HuH-7 (cell line): ENCODE data around the gene BCAN.

Source experiments
- DNase-seq: peaks from one replicate; pipeline ENCODE4 v3.0.0; 2011; ENCODE audit warnings: low spot score

The BCAN gene

DNA sequence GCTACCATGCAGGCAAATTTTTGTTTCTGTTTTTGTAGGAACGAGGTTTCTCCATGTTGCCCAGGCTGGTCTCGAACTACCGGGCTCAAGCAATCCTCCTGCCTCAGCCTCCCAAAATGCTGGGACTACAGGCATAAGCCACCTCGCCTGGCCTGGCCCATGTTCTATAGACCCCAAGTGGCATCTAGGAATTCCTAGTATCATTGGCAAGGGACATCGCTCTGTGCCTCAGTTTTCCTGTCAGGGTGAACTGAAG is 20.8 kb downstream of the BCAN start:
- no peak for DNase-seq

- DNase-seq: no peak
Observed at GRCh38 chr1:156663178-156663577, 21.3 kb downstream of the BCAN start.

GRCh38 chr1:156664046-156664766 is 22.3 kb downstream of the BCAN start:
- DNase-seq: no peak

- DNase-seq: peak; percentile 69
Observed at GRCh38 chr1:156664767-156665411, 23.0 kb downstream of the BCAN start.

DNA sequence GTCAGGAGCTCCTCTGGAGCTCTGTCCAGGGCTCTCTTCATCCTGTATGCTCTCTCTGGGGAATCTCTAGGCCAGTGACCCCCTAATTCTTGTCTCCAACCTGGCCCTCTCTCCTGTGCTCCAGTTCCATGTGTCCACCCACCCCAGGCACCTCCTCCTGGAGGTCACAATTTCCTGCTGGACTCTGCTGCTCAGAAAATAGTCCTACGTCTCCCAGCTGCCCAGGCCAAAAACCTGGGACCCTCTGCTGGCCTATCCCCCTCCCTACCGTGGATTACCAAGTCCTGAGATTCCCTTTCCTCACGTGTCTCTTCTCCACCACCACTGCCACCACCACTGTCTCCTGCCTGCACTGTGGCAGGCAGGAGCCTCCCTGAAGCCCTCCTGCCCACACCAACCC is 23.6 kb downstream of the BCAN start:
- DNase-seq: no peak

DNA sequence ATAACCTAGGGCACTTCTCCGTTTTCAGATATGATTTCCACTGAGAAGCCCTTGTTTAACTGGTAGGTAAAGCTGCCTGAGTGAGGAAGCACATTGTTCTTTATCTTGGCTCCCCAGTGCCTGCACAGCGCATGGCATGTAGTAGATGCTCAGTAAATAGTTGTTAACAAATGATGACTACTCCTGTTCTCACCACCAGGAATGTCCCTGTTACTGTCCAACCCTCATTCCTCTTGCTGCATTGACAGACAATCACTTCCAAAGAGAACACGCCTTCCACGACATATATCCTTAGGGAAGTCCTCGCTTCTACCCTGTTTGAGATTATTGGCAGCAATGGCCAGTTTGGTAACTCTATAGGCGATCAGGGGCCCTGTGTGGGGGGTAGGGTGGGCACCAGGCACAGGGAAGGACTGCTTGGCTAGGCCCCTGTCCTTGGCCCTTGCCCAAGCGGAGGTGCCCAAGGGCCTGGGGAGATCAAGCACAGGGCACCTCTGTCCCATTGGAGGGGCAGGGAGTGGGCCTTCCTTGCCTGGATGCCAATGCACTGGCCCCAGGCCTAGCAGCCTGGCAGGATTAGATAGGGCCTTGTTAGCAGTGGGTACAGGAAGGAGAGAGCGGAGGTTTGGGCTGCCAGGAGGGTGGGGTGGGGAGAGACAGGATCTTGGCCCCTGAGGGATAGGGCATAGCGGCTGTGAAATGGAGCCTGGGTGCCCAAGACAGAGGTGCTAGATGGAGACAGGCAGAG is 25.1 kb downstream of the BCAN start:
- no peak for DNase-seq

- DNase-seq: no peak
Observed at GRCh38 chr1:156667610-156667967, 25.7 kb downstream of the BCAN start.

DNA sequence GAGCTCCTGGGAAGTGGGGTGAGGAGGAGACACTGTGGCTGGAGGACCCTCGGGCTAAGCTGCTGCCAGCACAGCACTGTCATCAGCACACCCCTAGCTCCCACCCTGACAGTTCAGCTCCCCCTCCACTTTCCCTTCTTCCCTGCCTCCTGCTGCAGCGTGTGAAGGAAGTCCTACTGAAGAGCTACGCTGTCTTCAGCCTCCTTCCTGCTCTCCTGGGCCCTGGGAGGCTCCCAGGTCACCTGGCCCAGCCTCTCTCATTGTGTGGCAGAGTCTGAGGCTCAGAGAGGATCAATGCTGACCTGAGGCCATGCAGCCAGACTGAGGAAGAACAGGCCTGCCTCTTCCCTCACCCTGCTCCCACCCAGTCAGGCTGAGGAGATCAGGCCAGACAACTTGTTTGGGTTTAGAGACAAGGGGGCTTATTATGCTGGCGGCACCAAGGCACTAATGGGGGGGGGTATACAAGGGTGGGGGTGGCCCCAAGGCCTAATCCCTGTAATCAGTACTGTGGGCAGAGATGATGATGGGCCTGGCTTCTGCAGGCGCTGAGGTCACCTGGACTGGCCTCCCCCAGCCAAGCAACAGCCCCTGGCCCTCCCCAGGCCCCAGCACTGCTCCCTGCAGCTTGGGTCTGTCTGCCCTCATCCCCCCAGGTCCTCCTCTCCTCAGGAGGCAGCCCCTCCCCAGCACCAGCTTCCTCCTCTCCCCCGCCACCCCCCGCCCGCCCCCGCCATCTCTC is 26.2 kb downstream of the BCAN start:
- no peak for DNase-seq

DNA sequence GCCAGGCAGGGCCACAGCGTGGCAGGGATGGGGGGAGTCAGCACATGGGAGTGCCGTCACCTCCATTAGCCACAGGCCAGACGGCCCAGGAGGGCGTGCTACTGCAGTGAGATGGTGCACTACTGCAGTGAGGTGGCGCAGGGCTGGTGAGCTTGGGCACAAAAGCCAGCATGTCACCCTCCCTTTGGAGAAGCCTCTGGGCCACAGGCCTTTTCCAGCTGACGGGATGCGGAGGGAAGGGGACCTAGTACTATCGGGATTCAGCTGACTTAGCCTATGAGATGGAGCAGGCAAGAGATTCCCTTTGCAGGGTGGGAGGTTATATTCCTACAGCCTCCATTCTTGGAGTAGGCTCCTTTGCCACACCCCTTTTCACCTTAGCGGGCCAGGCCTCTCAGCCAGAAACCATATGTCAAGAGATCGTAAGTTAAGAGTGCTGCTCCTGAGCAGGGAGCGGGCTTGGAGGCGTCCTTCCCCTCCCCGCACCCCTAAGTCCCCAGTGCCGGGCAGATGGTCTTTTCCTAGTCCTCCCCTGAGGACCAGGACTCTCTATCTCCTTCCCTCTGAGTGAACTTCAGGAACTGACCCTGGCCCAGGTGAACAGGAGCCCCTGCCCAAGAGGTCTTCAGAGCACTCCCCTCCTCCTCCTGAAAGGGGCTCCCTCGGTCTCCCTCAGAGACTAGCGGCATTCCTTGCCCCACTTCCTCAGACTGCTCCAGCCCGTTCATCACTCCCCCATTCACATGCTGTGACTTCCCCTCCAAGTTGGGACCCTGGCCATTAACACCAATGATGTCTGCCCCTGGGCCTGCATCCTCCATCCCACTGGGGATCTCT is 27.1 kb downstream of the BCAN start:
- DNase-seq: no peak

- no peak for DNase-seq
Observed at GRCh38 chr1:156669794-156670193, 27.9 kb downstream of the BCAN start.

DNA sequence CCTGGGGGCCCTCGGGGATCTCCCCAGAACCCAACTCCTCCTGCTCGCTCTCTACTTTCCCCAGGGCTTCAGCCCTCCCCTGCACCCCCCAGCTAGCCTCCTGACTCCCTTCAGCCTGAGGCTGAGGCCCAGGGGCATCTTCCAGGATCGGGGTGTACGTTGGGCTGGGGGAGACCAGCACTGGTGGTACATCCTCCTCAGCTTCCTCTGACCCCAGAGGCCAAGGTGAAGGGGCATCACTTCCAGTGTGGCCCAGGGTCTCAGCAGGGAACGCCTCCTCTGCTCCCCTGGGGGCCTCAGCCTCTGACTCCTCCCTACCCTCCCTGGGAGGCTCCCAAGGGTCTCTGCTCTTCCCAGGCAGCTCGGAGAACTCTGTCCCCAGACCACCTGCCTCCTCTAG is 28.4 kb downstream of the BCAN start:
- no peak for DNase-seq

- no peak for DNase-seq
Observed at GRCh38 chr1:156670791-156671190, 28.9 kb downstream of the BCAN start.

- DNase-seq: no peak
Observed at GRCh38 chr1:156671804-156672203, 29.9 kb downstream of the BCAN start.

- no peak for DNase-seq
Observed at GRCh38 chr1:156673387-156674121, 31.6 kb downstream of the BCAN start.

DNA sequence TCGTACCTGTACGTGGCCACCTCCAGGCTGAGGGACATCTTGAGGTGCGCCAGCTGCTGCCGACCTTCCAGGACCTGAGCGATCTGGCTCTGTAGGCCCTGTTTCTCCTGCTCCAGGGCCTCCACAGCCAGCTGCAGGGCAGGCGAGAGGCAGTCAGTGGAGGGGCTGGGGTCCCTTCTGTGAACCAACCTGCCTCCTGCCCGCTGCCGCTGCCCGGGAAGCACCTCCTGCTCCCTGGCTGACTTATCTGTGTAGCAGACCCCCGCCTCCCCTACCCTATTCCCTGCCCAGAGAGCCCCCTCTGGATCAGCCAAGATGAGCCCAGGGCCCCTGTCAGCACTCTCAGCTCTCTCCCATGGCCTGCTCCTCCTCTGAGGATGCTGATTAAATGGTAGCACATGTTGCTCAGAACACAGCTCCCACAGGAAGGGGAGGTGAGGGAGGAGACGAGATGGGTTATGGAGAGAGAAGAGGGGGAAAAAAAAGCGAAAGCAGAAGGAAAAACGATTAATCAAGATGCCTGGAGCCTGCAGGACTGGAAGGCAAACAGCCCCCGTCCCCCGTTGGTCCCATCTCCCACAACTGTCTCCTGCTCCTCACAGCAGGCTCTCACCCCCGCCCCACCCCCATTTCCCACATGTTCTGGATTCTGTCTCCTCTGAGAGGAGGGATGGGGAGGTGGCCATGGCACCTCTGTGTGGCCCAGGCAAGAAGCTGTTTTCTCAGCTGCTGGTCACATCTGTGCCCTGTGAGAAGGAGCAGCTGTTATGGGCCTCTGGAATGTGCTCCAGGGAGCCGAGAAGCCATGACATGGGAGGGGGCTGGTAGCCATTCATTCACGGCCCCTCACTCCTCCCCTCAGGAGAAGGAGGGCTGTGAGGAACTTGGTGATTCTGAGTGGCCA is 33.5 kb downstream of the BCAN start:
- DNase-seq: no peak

- DNase-seq: no peak
Observed at GRCh38 chr1:156676114-156676819, 34.4 kb downstream of the BCAN start.

GRCh38 chr1:156676820-156677615 is 35.1 kb downstream of the BCAN start, which contains the start of gene NES:
NES (minus strand) TSS chr1:156677407; CDS start chr1:156677264, 143 bp downstream.
- peak; percentile 92 for DNase-seq
